Adrenal gland (tissue), 5 donors: Measurements from ENCODE around the gene SECISBP2.

Experiments used
- POLR2A ChIP-seq, 2 donors: fragments of 450-650 bp; IDR thresholded peaks; one replicate each; pipeline ENCODE4 v1.6.1; 2017; ENCODE audit warnings: antibody characterized with exemption in 2 of 2, mild to moderate bottlenecking in 2 of 2, moderate library complexity in 1 of 2
- TF ChIP-seq, protein P1 (sequence below), 6 experiments: fragments of 450-650 bp in 4 of 6; fragments of 200-600 bp in 2 of 6; sonication (generic) in 1 of 6; IDR thresholded peaks; 1 replicate in 5 of 6; 2 replicates in 1 of 6; pipeline versions ENCODE4 v1.5.1 to v1.8.0; 2016 to 2021; ENCODE audit warnings: antibody characterized with exemption in 6 of 6, mild to moderate bottlenecking in 2 of 6, moderate library complexity in 1 of 6
- donor health status: DM: no; HTN: no; CAD: no.

- TF ChIP-seq, protein P1, sequence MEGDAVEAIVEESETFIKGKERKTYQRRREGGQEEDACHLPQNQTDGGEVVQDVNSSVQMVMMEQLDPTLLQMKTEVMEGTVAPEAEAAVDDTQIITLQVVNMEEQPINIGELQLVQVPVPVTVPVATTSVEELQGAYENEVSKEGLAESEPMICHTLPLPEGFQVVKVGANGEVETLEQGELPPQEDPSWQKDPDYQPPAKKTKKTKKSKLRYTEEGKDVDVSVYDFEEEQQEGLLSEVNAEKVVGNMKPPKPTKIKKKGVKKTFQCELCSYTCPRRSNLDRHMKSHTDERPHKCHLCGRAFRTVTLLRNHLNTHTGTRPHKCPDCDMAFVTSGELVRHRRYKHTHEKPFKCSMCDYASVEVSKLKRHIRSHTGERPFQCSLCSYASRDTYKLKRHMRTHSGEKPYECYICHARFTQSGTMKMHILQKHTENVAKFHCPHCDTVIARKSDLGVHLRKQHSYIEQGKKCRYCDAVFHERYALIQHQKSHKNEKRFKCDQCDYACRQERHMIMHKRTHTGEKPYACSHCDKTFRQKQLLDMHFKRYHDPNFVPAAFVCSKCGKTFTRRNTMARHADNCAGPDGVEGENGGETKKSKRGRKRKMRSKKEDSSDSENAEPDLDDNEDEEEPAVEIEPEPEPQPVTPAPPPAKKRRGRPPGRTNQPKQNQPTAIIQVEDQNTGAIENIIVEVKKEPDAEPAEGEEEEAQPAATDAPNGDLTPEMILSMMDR (IDR thresholded peaks at IDR 0.05): no peak
- TF ChIP-seq POLR2A (IDR thresholded peaks at IDR 0.05): no peak
These were observed 52.3 kb downstream of the SECISBP2 start for GRCh38 chr9:89370593-89370992.
